ENCODE measurements around the gene C1QTNF1. TPM values are rescaled to one million over a fixed set of nuclear protein-coding genes. Genes with fewer than 3 reads are reported as not detected.

The C1QTNF1 gene
- total and polyA plus RNA-seq, 2 experiments from 2014 or later: 9.5 to 13.3 TPM

- no peaks in the 10 kb centered on the region for H3K9me2 ChIP-seq (replicated peaks; ENCODE audit: insufficient read depth)
- H3K4me2 ChIP-seq: no peak overlapping the region
- H3K9me3 ChIP-seq (ENCODE audit: low read depth): no peaks in the 10 kb centered on the region
- no peaks in the 10 kb centered on the region for H3K79me2 ChIP-seq
- peak; percentile 60 for DNase-seq (ENCODE audit: low spot score)
- no peaks in the 10 kb centered on the region for H3K36me3 ChIP-seq (replicated peaks; ENCODE audit: insufficient read depth, low read depth)
- WGBS (ENCODE audit: low lambda C conversion rate, missing lambda C conversion rate): 46% methylated on average over 10 of the region's 10 CpGs
- H3K27me3 ChIP-seq: no peaks in the 10 kb centered on the region
- TF ChIP-seq EZH2 (IDR thresholded peaks at IDR 0.05; ENCODE audit: borderline replicate concordance) (no peak), CTCF (IDR thresholded peaks at IDR 0.05; ENCODE audit: poor library complexity) (peak; percentile 58)
- H4K20me1 ChIP-seq (ENCODE audit: insufficient read depth, poor library complexity, severe bottlenecking): no peaks in the 10 kb centered on the region
- no peak overlapping the region for H3K27ac ChIP-seq
- H3K4me1 ChIP-seq (ENCODE audit: insufficient read depth): no peaks in the 10 kb centered on the region
- H2AFZ ChIP-seq: no peak overlapping the region
- no peak overlapping the region for H3K4me3 ChIP-seq
Observed at GRCh38 chr17:79065105-79065670, 41.2 kb downstream of the C1QTNF1 start.

- DNase-seq (ENCODE audit: low spot score): no peak
- Histone ChIP-seq H3K79me2 (no peaks in the 10 kb centered on the region), H3K4me3 (no peak overlapping the region), H3K9me3 (ENCODE audit: low read depth) (no peaks in the 10 kb centered on the region), H2AFZ (no peak overlapping the region), H3K27ac (no peak overlapping the region), H3K27me3 (no peaks in the 10 kb centered on the region), H4K20me1 (ENCODE audit: insufficient read depth, poor library complexity, severe bottlenecking) (no peaks in the 10 kb centered on the region), H3K9me2 (replicated peaks; ENCODE audit: insufficient read depth) (no peaks in the 10 kb centered on the region), H3K4me2 (no peak overlapping the region), H3K36me3 (replicated peaks; ENCODE audit: insufficient read depth, low read depth) (no peaks in the 10 kb centered on the region), H3K4me1 (ENCODE audit: insufficient read depth) (no peaks in the 10 kb centered on the region)
- 91% methylated on average over 6 of the region's 6 CpGs for WGBS (ENCODE audit: low lambda C conversion rate, missing lambda C conversion rate)
- no peak for TF ChIP-seq EZH2 (IDR thresholded peaks at IDR 0.05; ENCODE audit: borderline replicate concordance)
- TF ChIP-seq CTCF (IDR thresholded peaks at IDR 0.05; ENCODE audit: poor library complexity): no peak
- TF ChIP-seq EZH2phosphoT487 (IDR thresholded peaks at IDR 0.05; ENCODE audit: low read depth, severe bottlenecking, unreplicated experiment): no peak
Observed at GRCh38 chr17:79066963-79067362, 43.0 kb downstream of the C1QTNF1 start.

- no peak for DNase-seq (ENCODE audit: low spot score)
- 94% methylated on average over 9 of the region's 9 CpGs for WGBS (ENCODE audit: low lambda C conversion rate, missing lambda C conversion rate)
Observed at GRCh38 chr17:79070266-79070880, 46.4 kb downstream of the C1QTNF1 start.

More at GRCh38 chr17:79070266-79070880, 46.4 kb downstream of the C1QTNF1 start:
- TF ChIP-seq CTCF (IDR thresholded peaks at IDR 0.05; ENCODE audit: poor library complexity) (no peak), EZH2phosphoT487 (IDR thresholded peaks at IDR 0.05; ENCODE audit: low read depth, severe bottlenecking, unreplicated experiment) (no peak), EZH2 (IDR thresholded peaks at IDR 0.05; ENCODE audit: borderline replicate concordance) (no peak)
- H4K20me1 ChIP-seq (ENCODE audit: insufficient read depth, poor library complexity, severe bottlenecking): no peaks in the 10 kb centered on the region
- no peak overlapping the region for H2AFZ ChIP-seq
- no peak overlapping the region for H3K4me3 ChIP-seq
- no peak overlapping the region for H3K4me2 ChIP-seq
- H3K9me3 ChIP-seq (ENCODE audit: low read depth): no peaks in the 10 kb centered on the region
- H3K4me1 ChIP-seq (ENCODE audit: insufficient read depth): peaks cover 7% of the 10 kb centered on the region
- H3K9me2 ChIP-seq (replicated peaks; ENCODE audit: insufficient read depth): no peaks in the 10 kb centered on the region
- H3K36me3 ChIP-seq (replicated peaks; ENCODE audit: insufficient read depth, low read depth): no peaks in the 10 kb centered on the region
- H3K27me3 ChIP-seq: no peaks in the 10 kb centered on the region
- H3K79me2 ChIP-seq: no peaks in the 10 kb centered on the region
- H3K27ac ChIP-seq: no peak overlapping the region

Data from hepatocyte (in vitro differentiated cells).